HUES48 (cell line): ENCODE results near the gene ZNF407.

Experiments
- H3K27ac ChIP-seq: one replicate; pipeline ENCODE4 v1.7.0; 2013; ENCODE audit warnings: low read depth, low read length, inconsistent platforms
- H3K27me3 ChIP-seq: 2 replicates; pipeline ENCODE4 v1.6.1; 2013; ENCODE audit warnings: mild to moderate bottlenecking, low read length; ENCODE audit not compliant: control insufficient read depth, insufficient read depth
- H3K36me3 ChIP-seq: 2 replicates; pipeline ENCODE4 v1.6.1; 2013; ENCODE audit warnings: low read length; ENCODE audit not compliant: control insufficient read depth, insufficient read depth
- H3K4me1 ChIP-seq: 2 replicates; pipeline ENCODE4 v1.6.1; 2013; ENCODE audit warnings: mild to moderate bottlenecking, low read length; ENCODE audit not compliant: control insufficient read depth, insufficient read depth
- H3K4me3 ChIP-seq: 2 replicates; pipeline ENCODE4 v1.5.1; 2013; ENCODE audit warnings: mild to moderate bottlenecking, low read depth, low read length
- H3K9ac ChIP-seq: 2 replicates; pipeline ENCODE4 v1.6.1; 2013; ENCODE audit warnings: mild to moderate bottlenecking, low read depth, low read length, moderate library complexity
- H3K9me3 ChIP-seq: 2 replicates; pipeline ENCODE4 v1.6.1; 2013; ENCODE audit warnings: low read length; ENCODE audit not compliant: control insufficient read depth, insufficient read depth

The ZNF407 gene

GRCh38 chr18:74702950-74703349, 105.3 kb downstream of the ZNF407 start:
- H3K4me3 ChIP-seq: no peak overlapping the region
- no peak overlapping the region for H3K27ac ChIP-seq
- peaks cover 16% of the 10 kb centered on the region for H3K4me1 ChIP-seq
- no peak overlapping the region for H3K9ac ChIP-seq
- no peaks in the 10 kb centered on the region for H3K36me3 ChIP-seq
- no peaks in the 10 kb centered on the region for H3K9me3 ChIP-seq
- H3K27me3 ChIP-seq: no peaks in the 10 kb centered on the region

GRCh38 chr18:74708169-74708568, 110.5 kb downstream of the ZNF407 start:
- H3K9me3 ChIP-seq: no peaks in the 10 kb centered on the region
- H3K27ac ChIP-seq: no peak overlapping the region
- no peak overlapping the region for H3K4me3 ChIP-seq
- no peaks in the 10 kb centered on the region for H3K27me3 ChIP-seq
- peaks cover 16% of the 10 kb centered on the region for H3K4me1 ChIP-seq
- H3K9ac ChIP-seq: no peak overlapping the region
- no peaks in the 10 kb centered on the region for H3K36me3 ChIP-seq

GRCh38 chr18:74709452-74709851, 111.8 kb downstream of the ZNF407 start:
- Histone ChIP-seq H3K9me3 (no peaks in the 10 kb centered on the region), H3K36me3 (no peaks in the 10 kb centered on the region), H3K27ac (no peak overlapping the region), H3K4me3 (no peak overlapping the region), H3K9ac (no peak overlapping the region), H3K4me1 (peaks cover 16% of the 10 kb centered on the region), H3K27me3 (no peaks in the 10 kb centered on the region)

- Histone ChIP-seq H3K27ac (no peak overlapping the region), H3K9me3 (no peaks in the 10 kb centered on the region), H3K4me3 (no peak overlapping the region)
These were observed 116.5 kb downstream of the ZNF407 start for GRCh38 chr18:74714120-74714519.

GRCh38 chr18:74714791-74715190, 117.1 kb downstream of the ZNF407 start:
- H3K9me3 ChIP-seq: no peaks in the 10 kb centered on the region
- H3K9ac ChIP-seq: no peak overlapping the region
- no peaks in the 10 kb centered on the region for H3K36me3 ChIP-seq
- H3K27ac ChIP-seq: no peak overlapping the region
- H3K27me3 ChIP-seq: no peaks in the 10 kb centered on the region
- peaks cover 20% of the 10 kb centered on the region for H3K4me1 ChIP-seq
- no peak overlapping the region for H3K4me3 ChIP-seq

More at GRCh38 chr18:74714120-74714519, 116.5 kb downstream of the ZNF407 start:
- H3K36me3 ChIP-seq: no peaks in the 10 kb centered on the region
- peaks cover 20% of the 10 kb centered on the region for H3K4me1 ChIP-seq
- H3K27me3 ChIP-seq: no peaks in the 10 kb centered on the region
- no peak overlapping the region for H3K9ac ChIP-seq

- Histone ChIP-seq H3K9ac (no peak overlapping the region), H3K4me1 (peaks cover 20% of the 10 kb centered on the region), H3K27ac (no peak overlapping the region), H3K4me3 (no peak overlapping the region), H3K36me3 (no peaks in the 10 kb centered on the region), H3K27me3 (no peaks in the 10 kb centered on the region), H3K9me3 (no peaks in the 10 kb centered on the region)
These were observed 117.6 kb downstream of the ZNF407 start for GRCh38 chr18:74715306-74715705.

GRCh38 chr18:74715865-74716712, 118.4 kb downstream of the ZNF407 start:
- Histone ChIP-seq H3K36me3 (no peaks in the 10 kb centered on the region), H3K4me3 (no peak overlapping the region), H3K9me3 (no peaks in the 10 kb centered on the region), H3K27ac (no peak overlapping the region), H3K4me1 (peaks cover 20% of the 10 kb centered on the region), H3K9ac (no peak overlapping the region), H3K27me3 (no peaks in the 10 kb centered on the region)

GRCh38 chr18:74718312-74718711, 120.6 kb downstream of the ZNF407 start:
- Histone ChIP-seq H3K27me3 (no peaks in the 10 kb centered on the region), H3K36me3 (no peaks in the 10 kb centered on the region), H3K9me3 (no peaks in the 10 kb centered on the region), H3K4me1 (peaks cover 20% of the 10 kb centered on the region), H3K27ac (no peak overlapping the region), H3K4me3 (no peak overlapping the region), H3K9ac (no peak overlapping the region)

GRCh38 chr18:74722237-74722636, 124.6 kb downstream of the ZNF407 start:
- Histone ChIP-seq H3K4me1 (no peaks in the 10 kb centered on the region), H3K9ac (no peak overlapping the region), H3K27me3 (no peaks in the 10 kb centered on the region), H3K9me3 (no peaks in the 10 kb centered on the region), H3K36me3 (no peaks in the 10 kb centered on the region), H3K27ac (no peak overlapping the region), H3K4me3 (no peak overlapping the region)

- H3K9ac ChIP-seq: no peak overlapping the region
- no peaks in the 10 kb centered on the region for H3K4me1 ChIP-seq
- no peaks in the 10 kb centered on the region for H3K27me3 ChIP-seq
- no peaks in the 10 kb centered on the region for H3K36me3 ChIP-seq
- no peak overlapping the region for H3K4me3 ChIP-seq
- no peaks in the 10 kb centered on the region for H3K9me3 ChIP-seq
- H3K27ac ChIP-seq: no peak overlapping the region
These were observed 126.5 kb downstream of the ZNF407 start for GRCh38 chr18:74724186-74724585.

GRCh38 chr18:74725690-74726089, 128.0 kb downstream of the ZNF407 start:
- H3K9me3 ChIP-seq: no peaks in the 10 kb centered on the region
- H3K4me3 ChIP-seq: no peak overlapping the region
- H3K36me3 ChIP-seq: no peaks in the 10 kb centered on the region
- no peak overlapping the region for H3K9ac ChIP-seq
- H3K27ac ChIP-seq: no peak overlapping the region
- no peaks in the 10 kb centered on the region for H3K27me3 ChIP-seq
- H3K4me1 ChIP-seq: no peaks in the 10 kb centered on the region
